Astrocyte (in vitro differentiated cells and primary cell): ENCODE measurements around the gene GPR32. TPM values are rescaled to one million over a fixed set of nuclear protein-coding genes. Genes with fewer than 3 reads are reported as not detected.

Experiments
- DNase-seq: peaks from one replicate; pipeline ENCODE4 v3.0.0-alpha.2; 2010; ENCODE audit warnings: low read depth
- FAIRE-seq: peaks from 2 replicates; lab custom pipeline; 2011; peaks lifted over from hg19 to GRCh38; lab: Jason Lieb, UNC
- H2AFZ ChIP-seq: 2 replicates; pipeline ENCODE4 v1.6.0; 2012; ENCODE audit warnings: low read depth, low read length, inconsistent platforms
- H3K27ac ChIP-seq: 2 replicates; pipeline ENCODE4 v1.5.1; 2011; ENCODE audit warnings: low read depth, low read length, inconsistent platforms
- H3K27me3 ChIP-seq: 2 replicates; pipeline ENCODE4 v1.6.0; 2011; ENCODE audit warnings: low read length, inconsistent platforms; ENCODE audit not compliant: insufficient read depth
- H3K36me3 ChIP-seq: 2 replicates; pipeline ENCODE4 v1.5.1; 2011; ENCODE audit warnings: low read length, inconsistent platforms; ENCODE audit not compliant: insufficient read depth
- H3K4me1 ChIP-seq: 2 replicates; pipeline ENCODE4 v1.5.1; 2011; ENCODE audit warnings: low read length, inconsistent platforms; ENCODE audit not compliant: insufficient read depth
- H3K4me2 ChIP-seq: 2 replicates; pipeline ENCODE4 v1.6.0; 2012; ENCODE audit warnings: low read length, inconsistent platforms
- H3K4me3 ChIP-seq: 2 replicates; pipeline ENCODE4 v1.5.1; 2011; ENCODE audit warnings: low read depth, mild to moderate bottlenecking, low read length, inconsistent platforms; ENCODE audit not compliant: insufficient read depth
- H3K79me2 ChIP-seq: 2 replicates; pipeline ENCODE4 v1.6.0; 2012; ENCODE audit warnings: mild to moderate bottlenecking, low read length, inconsistent platforms; ENCODE audit not compliant: insufficient read depth
- H3K9ac ChIP-seq: 2 replicates; pipeline ENCODE4 v1.6.0; 2012; ENCODE audit warnings: mild to moderate bottlenecking, low read length, inconsistent platforms
- H3K9me3 ChIP-seq: 2 replicates; pipeline ENCODE4 v1.5.1; 2012; ENCODE audit warnings: low read depth, mild to moderate bottlenecking, low read length, inconsistent platforms; ENCODE audit not compliant: insufficient read depth
- H4K20me1 ChIP-seq: 2 replicates; pipeline ENCODE4 v1.6.0; 2012; ENCODE audit warnings: low read length, inconsistent platforms; ENCODE audit not compliant: insufficient read depth
- H3K27ac Mint-ChIP-seq: one replicate; pipeline ENCODE4 v1.8.0; 2021; ENCODE audit warnings: mild to moderate bottlenecking, mixed read lengths; ENCODE audit not compliant: unreplicated experiment
- H3K27me3 Mint-ChIP-seq: one replicate; pipeline ENCODE4 v1.8.0; 2021; ENCODE audit warnings: low read depth, mixed read lengths; ENCODE audit not compliant: unreplicated experiment
- H3K36me3 Mint-ChIP-seq: one replicate; pipeline ENCODE4 v1.8.0; 2021; ENCODE audit warnings: low read depth, mixed read lengths; ENCODE audit not compliant: unreplicated experiment
- H3K4me1 Mint-ChIP-seq: one replicate; pipeline ENCODE4 v1.8.0; 2021; ENCODE audit warnings: low read depth, mixed read lengths; ENCODE audit not compliant: unreplicated experiment
- H3K4me3 Mint-ChIP-seq: one replicate; pipeline ENCODE4 v1.8.0; 2021; ENCODE audit warnings: mild to moderate bottlenecking, moderate library complexity, mixed read lengths; ENCODE audit not compliant: unreplicated experiment
- H3K9me3 Mint-ChIP-seq: one replicate; pipeline ENCODE4 v1.8.0; 2021; ENCODE audit warnings: mild to moderate bottlenecking, mixed read lengths; ENCODE audit not compliant: unreplicated experiment
- CTCF ChIP-seq: IDR thresholded peaks from 2 replicates; pipeline ENCODE4 v1.5.1; 2011; ENCODE audit warnings: low read depth, mild to moderate bottlenecking, inconsistent platforms, low read length, moderate library complexity; ENCODE audit not compliant: insufficient read depth
- EZH2 ChIP-seq: IDR thresholded peaks from 2 replicates; pipeline ENCODE4 v1.6.1; 2012; ENCODE audit warnings: mild to moderate bottlenecking, low read length, inconsistent platforms; ENCODE audit not compliant: insufficient read depth
- total RNA-seq: library from RNA; stranded (reverse); gene quantifications from 2 replicates; pipeline ENCODE4 v1.2.1, GENCODE V29; 2021

Gene GPR32
- total RNA-seq, 1 donor from 2014 or later: not detected

GRCh38 chr19:50794074-50794875 is 24.0 kb downstream of the GPR32 start:
- Mint-ChIP-seq H3K4me3 (no peak overlapping the region), H3K27me3 (peaks cover 5% of the 10 kb centered on the region), H3K36me3 (peaks cover 8% of the 10 kb centered on the region), H3K27ac (no peak overlapping the region), H3K9me3 (peaks cover 4% of the 10 kb centered on the region), H3K4me1 (no peaks in the 10 kb centered on the region)
- Histone ChIP-seq H3K36me3 (peaks cover 9% of the 10 kb centered on the region), H3K9me3 (no peaks in the 10 kb centered on the region), H3K9ac (no peak overlapping the region), H3K27me3 (no peaks in the 10 kb centered on the region), H3K4me2 (no peak overlapping the region), H3K4me1 (no peaks in the 10 kb centered on the region), H3K4me3 (no peak overlapping the region), H4K20me1 (peaks cover 44% of the 10 kb centered on the region), H2AFZ (no peak overlapping the region), H3K79me2 (peaks cover 13% of the 10 kb centered on the region), H3K27ac (no peak overlapping the region)
- DNase-seq (no peak), FAIRE-seq (no peak)
- TF ChIP-seq CTCF (no peak), EZH2 (no peak)

GRCh38 chr19:50794876-50795663 is 24.8 kb downstream of the GPR32 start:
- peaks cover 21% of the 10 kb centered on the region for H3K79me2 ChIP-seq
- H2AFZ ChIP-seq: no peak overlapping the region
- peaks cover 8% of the 10 kb centered on the region for H3K36me3 Mint-ChIP-seq
- peaks cover 4% of the 10 kb centered on the region for H3K9me3 Mint-ChIP-seq
- H3K9ac ChIP-seq: no peak overlapping the region
- no peaks in the 10 kb centered on the region for H3K4me1 Mint-ChIP-seq
- TF ChIP-seq EZH2 (no peak), CTCF (no peak)
- no peaks in the 10 kb centered on the region for H3K27me3 Mint-ChIP-seq
- no peak for DNase-seq
- H3K27ac Mint-ChIP-seq: no peak overlapping the region
- FAIRE-seq: no peak
- peaks cover 52% of the 10 kb centered on the region for H4K20me1 ChIP-seq
- no peak overlapping the region for H3K4me3 Mint-ChIP-seq
- H3K9me3 ChIP-seq: no peaks in the 10 kb centered on the region
- H3K4me1 ChIP-seq: no peaks in the 10 kb centered on the region
- H3K4me2 ChIP-seq: no peak overlapping the region
- H3K27me3 ChIP-seq: no peaks in the 10 kb centered on the region
- H3K27ac ChIP-seq: no peak overlapping the region
- H3K36me3 ChIP-seq: peaks cover 12% of the 10 kb centered on the region
- H3K4me3 ChIP-seq: no peak overlapping the region
